ENCODE data around the gene KIF4A. TPM values are rescaled to one million over a fixed set of nuclear protein-coding genes. Genes with fewer than 3 reads are reported as not detected.

Gene KIF4A
- total and polyA plus RNA-seq, 2 of the 13 experiments (the other 11 are each of a cell fraction or from before 2014, with no cell fraction given) = 9.4 to 28.2 TPM

- ChIA-PET CTCF (ENCODE audit: low intra/inter-chr PET ratio, low total read pairs) (no interaction called here), POLR2A (no interaction called here)
- no peaks in the 10 kb centered on the region for H3K4me1 ChIP-seq (ENCODE audit: insufficient read depth, low read length)
- DNase-seq (ENCODE audit: low spot score) (no peak), FAIRE-seq (no peak), ATAC-seq (no peak)
- no peak overlapping the region for H3K4me2 ChIP-seq (ENCODE audit: low read depth, low read length)
- no peak overlapping the region for H3K9ac ChIP-seq (ENCODE audit: insufficient read depth, low read depth, low read length)
- H4K20me1 ChIP-seq (ENCODE audit: insufficient read depth, low read length) = no peaks in the 10 kb centered on the region
- TF ChIP-seq ZNF660 (CRISPR knock-in tag; IDR thresholded peaks at IDR 0.05; ENCODE audit: borderline replicate concordance, low read depth) = no peak
- TF ChIP-seq RNF219 (CRISPR knock-in tag; IDR thresholded peaks at IDR 0.05) = no peak
- TF ChIP-seq MIER2 (CRISPR knock-in tag; IDR thresholded peaks at IDR 0.05) = no peak
- no peak for TF ChIP-seq WIZ (CRISPR knock-in tag; IDR thresholded peaks at IDR 0.05)
- TF ChIP-seq, protein P1, sequence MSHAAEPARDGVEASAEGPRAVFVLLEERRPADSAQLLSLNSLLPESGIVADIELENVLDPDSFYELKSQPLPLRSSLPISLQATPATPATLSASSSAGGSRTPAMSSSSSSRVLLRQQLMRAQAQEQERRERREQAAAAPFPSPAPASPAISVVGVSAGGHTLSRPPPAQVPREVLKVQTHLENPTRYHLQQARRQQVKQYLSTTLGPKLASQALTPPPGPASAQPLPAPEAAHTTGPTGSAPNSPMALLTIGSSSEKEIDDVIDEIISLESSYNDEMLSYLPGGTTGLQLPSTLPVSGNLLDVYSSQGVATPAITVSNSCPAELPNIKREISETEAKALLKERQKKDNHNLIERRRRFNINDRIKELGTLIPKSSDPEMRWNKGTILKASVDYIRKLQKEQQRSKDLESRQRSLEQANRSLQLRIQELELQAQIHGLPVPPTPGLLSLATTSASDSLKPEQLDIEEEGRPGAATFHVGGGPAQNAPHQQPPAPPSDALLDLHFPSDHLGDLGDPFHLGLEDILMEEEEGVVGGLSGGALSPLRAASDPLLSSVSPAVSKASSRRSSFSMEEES (CRISPR knock-in tag; IDR thresholded peaks at IDR 0.05) = no peak
- no peak for TF ChIP-seq SNAPC4 (CRISPR knock-in tag; IDR thresholded peaks at IDR 0.05)
- no peak for TF ChIP-seq ZBTB7A (CRISPR knock-in tag; IDR thresholded peaks at IDR 0.05)
- no peak for TF ChIP-seq ZNF256 (CRISPR knock-in tag; conservative IDR thresholded peaks at IDR 0.05)
- no peak for TF ChIP-seq MAFK (conservative IDR thresholded peaks at IDR 0.05 in 1 of 2, IDR thresholded peaks at IDR 0.05 in 1 of 2; ENCODE audit: low read length in 2 of 2)
- no peak for TF ChIP-seq POLR2AphosphoS5 (IDR thresholded peaks at IDR 0.05; ENCODE audit: low read depth, low read length)
- no peak for TF ChIP-seq HDAC6 (IDR thresholded peaks at IDR 0.05; ENCODE audit: low read depth, low read length)
- no peak for TF ChIP-seq LBX2 (CRISPR knock-in tag; IDR thresholded peaks at IDR 0.05; ENCODE audit: borderline replicate concordance)
- no peak for TF ChIP-seq FOSL2 (CRISPR knock-in tag; IDR thresholded peaks at IDR 0.05)
- no CpG with 5 or more reads among the region's 10 CpGs for WGBS (ENCODE audit: low lambda C conversion rate)
- 0 out of 5 replicates have a peak, but pooled peaks cover 0 to 2% of the 10 kb centered on the region in 2 experiments for H3K36me3 ChIP-seq (replicated peaks in 1 of 2; ENCODE audit: control insufficient read depth in 1 of 2, insufficient read depth in 2 of 2, low read length in 2 of 2)
- H3K27me3 ChIP-seq (ENCODE audit: control insufficient read depth in 1 of 2, insufficient read depth in 2 of 2, low read length in 2 of 2) = no peaks in the 10 kb centered on the region
- H3K9me3 ChIP-seq (ENCODE audit: low read length) = no peaks in the 10 kb centered on the region
- no peak overlapping the region for H3K4me3 ChIP-seq (replicated peaks in 1 of 3; ENCODE audit: insufficient read depth in 1 of 3, low read depth in 2 of 3, low read length in 3 of 3)
- no peak overlapping the region for H3K27ac ChIP-seq (ENCODE audit: extremely low read length, insufficient read depth, low read length)
- BruUV-seq (replicated peaks) = no TSS peak
- no peaks in the 10 kb centered on the region for H3K79me2 ChIP-seq (ENCODE audit: insufficient read depth, low read length)
- intact Hi-C loops (cut with micrococcal nuclease; ENCODE audit: unreplicated experiment) (no loop called here), in situ Hi-C loops (cut with HindIII; ENCODE audit: extremely low pct_ligation_motif_present, low pct_unique_long_range_greater_than_20kb) (no loop called here)
- H2AFZ ChIP-seq (ENCODE audit: low read length) = no peak overlapping the region
Observed at GRCh38 chrX:70360366-70360765, 70.5 kb downstream of the KIF4A start.

Measured in HepG2 (cell line).